ENCODE measurements around the gene VRK1. TPM values are rescaled to one million over a fixed set of nuclear protein-coding genes. Genes with fewer than 3 reads are reported as not detected.

The VRK1 gene
- total RNA-seq, 2 experiments from 2014 or later = 97.5 to 97.9 TPM

DNA sequence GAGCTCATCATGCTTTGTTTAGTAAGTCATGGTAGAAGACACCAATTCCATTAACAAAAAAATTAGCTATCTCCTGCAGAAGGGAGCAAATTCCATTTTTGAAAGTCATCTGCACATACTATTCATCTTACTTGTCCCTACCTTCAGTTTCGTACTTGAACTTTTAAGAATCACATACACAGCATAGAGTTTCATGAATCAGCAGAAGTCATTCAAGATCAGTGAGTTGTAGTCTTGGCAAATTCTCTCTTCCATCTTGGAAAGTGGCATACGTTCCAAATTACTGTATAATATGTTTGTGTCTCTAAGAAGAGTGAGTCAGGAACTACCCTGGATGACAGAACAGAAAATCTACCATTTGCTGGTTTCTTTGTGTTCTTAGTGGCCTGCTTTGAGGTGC lies 14.1 kb downstream of the VRK1 start:
- intact Hi-C loops (cut with micrococcal nuclease; ENCODE audit: unreplicated experiment) = no loop called here
- DNase-seq (ENCODE audit: low spot score) = no peak
- no peaks in the 10 kb centered on the region for H3K9me2 ChIP-seq (ENCODE audit: insufficient read depth, low read length)
- H3K79me2 ChIP-seq (ENCODE audit: insufficient read depth, low read depth, low read length) = peaks cover 100% of the 10 kb centered on the region
- H4K20me1 ChIP-seq (ENCODE audit: insufficient read depth, low read length) = peaks cover 18% of the 10 kb centered on the region; the same call in 1 of the 2 replicates
- H3K9me3 ChIP-seq (ENCODE audit: low read length) = peaks cover 7% of the 10 kb centered on the region; the same call in 1 of the 2 replicates
- H3K4me1 ChIP-seq (ENCODE audit: insufficient read depth, low read length, poor library complexity, severe bottlenecking) = peaks cover 9% of the 10 kb centered on the region
- no TSS peak for BruUV-seq (replicated peaks)
- peaks cover 51% of the 10 kb centered on the region for H3K36me3 ChIP-seq (ENCODE audit: insufficient read depth, low read length)
- H3K4me2 ChIP-seq (ENCODE audit: low read length) = no peak overlapping the region
- no peak overlapping the region for H3K27ac ChIP-seq (ENCODE audit: low read depth, low read length, poor library complexity, severe bottlenecking)
- H2AFZ ChIP-seq (ENCODE audit: low read length) = no peak overlapping the region
- H3K4me3 ChIP-seq (ENCODE audit: low read depth, low read length, poor library complexity, severe bottlenecking) = no peak overlapping the region
- ChIA-PET POLR2A (interaction anchor here (0.7 to 1.6 kb wide), 4 partner anchors 9 to 14 kb away, joined by 3 to 5 read pairs (median 4); partner anchors contain the start of gene VRK1), CTCF (ENCODE audit: unreplicated experiment) (no interaction called here)
- TF ChIP-seq EZH2phosphoT487 (IDR thresholded peaks at IDR 0.05; ENCODE audit: borderline replicate concordance, low read depth, low read length) = no peak
- TF ChIP-seq, protein P1, sequence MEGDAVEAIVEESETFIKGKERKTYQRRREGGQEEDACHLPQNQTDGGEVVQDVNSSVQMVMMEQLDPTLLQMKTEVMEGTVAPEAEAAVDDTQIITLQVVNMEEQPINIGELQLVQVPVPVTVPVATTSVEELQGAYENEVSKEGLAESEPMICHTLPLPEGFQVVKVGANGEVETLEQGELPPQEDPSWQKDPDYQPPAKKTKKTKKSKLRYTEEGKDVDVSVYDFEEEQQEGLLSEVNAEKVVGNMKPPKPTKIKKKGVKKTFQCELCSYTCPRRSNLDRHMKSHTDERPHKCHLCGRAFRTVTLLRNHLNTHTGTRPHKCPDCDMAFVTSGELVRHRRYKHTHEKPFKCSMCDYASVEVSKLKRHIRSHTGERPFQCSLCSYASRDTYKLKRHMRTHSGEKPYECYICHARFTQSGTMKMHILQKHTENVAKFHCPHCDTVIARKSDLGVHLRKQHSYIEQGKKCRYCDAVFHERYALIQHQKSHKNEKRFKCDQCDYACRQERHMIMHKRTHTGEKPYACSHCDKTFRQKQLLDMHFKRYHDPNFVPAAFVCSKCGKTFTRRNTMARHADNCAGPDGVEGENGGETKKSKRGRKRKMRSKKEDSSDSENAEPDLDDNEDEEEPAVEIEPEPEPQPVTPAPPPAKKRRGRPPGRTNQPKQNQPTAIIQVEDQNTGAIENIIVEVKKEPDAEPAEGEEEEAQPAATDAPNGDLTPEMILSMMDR (conservative IDR thresholded peaks at IDR 0.05; ENCODE audit: low read length) = no peak

DNA sequence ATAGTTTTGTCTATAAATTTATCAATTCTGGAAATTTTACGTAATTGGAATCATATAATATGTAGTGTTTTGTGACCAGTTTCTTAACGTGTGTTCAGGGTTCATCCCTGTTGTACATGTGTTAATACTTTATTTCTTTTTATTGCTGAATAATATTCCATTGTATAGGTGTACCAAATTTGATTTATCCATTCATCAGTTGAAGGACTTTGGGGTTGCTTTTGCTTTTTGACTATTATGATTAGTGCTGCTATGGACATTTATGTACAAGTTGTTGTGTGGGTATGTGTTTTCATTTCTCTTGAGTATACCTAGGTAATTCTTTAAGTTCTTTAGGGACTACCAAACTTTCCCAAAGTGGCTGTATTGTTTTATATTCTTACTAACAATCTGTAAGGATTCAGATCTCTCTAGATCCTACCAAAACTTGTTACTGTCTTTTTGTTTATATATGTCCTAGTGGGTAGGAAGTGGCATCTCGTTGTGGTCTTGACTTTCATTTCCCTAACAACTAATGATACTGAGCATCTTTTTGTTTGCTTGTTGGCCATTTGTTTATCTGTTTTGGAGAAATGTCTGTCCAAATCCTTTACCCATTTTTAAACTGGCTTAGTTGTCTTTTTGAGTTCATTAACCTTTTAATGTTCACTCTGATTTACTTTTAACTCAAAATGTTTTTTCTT lies 14.9 kb downstream of the VRK1 start:
- intact Hi-C loops (cut with micrococcal nuclease; ENCODE audit: unreplicated experiment) = no loop called here
- Histone ChIP-seq H2AFZ (ENCODE audit: low read length) (no peak overlapping the region), H3K4me3 (ENCODE audit: low read depth, low read length, poor library complexity, severe bottlenecking) (no peak overlapping the region), H3K9me3 (ENCODE audit: low read length) (peaks cover 7% of the 10 kb centered on the region; the same call in 1 of the 2 replicates), H3K27ac (ENCODE audit: low read depth, low read length, poor library complexity, severe bottlenecking) (no peak overlapping the region), H3K4me1 (ENCODE audit: insufficient read depth, low read length, poor library complexity, severe bottlenecking) (peaks cover 9% of the 10 kb centered on the region), H3K4me2 (ENCODE audit: low read length) (no peak overlapping the region), H3K9me2 (ENCODE audit: insufficient read depth, low read length) (no peaks in the 10 kb centered on the region), H3K79me2 (ENCODE audit: insufficient read depth, low read depth, low read length) (peaks cover 100% of the 10 kb centered on the region), H4K20me1 (ENCODE audit: insufficient read depth, low read length) (peaks cover 19% of the 10 kb centered on the region; the same call in 1 of the 2 replicates), H3K36me3 (ENCODE audit: insufficient read depth, low read length) (peaks cover 49% of the 10 kb centered on the region)
- no peak for DNase-seq (ENCODE audit: low spot score)
- TF ChIP-seq, protein P1 (conservative IDR thresholded peaks at IDR 0.05; ENCODE audit: low read length) = no peak
- TF ChIP-seq EZH2phosphoT487 (IDR thresholded peaks at IDR 0.05; ENCODE audit: borderline replicate concordance, low read depth, low read length) = no peak
- no TSS peak for BruUV-seq (replicated peaks)
- POLR2A ChIA-PET = interaction anchor here (1.1 to 1.5 kb wide), 2 partner anchors 8 to 11 kb away, joined by 3 to 5 read pairs; no protein-coding TSS in a partner anchor
- CTCF ChIA-PET (ENCODE audit: unreplicated experiment) = no interaction called here

DNA sequence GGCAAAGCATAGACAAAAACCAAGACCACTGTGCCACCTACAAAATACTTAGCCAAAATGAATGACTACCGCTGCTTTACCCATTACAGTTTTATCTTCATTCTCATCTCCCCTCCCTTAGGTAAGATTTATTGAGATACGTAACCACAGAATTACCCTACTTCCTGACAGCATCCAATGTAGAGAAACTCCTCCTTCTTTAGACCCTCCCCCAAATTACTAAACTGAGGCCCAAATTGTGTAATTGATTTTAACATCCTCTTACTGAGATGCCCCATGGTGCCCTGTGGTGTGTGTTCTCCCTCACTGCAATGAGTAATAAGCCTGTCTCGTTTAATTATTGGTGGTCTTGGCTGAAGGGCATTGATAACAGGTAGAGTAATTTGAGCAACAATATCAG lies 19.1 kb downstream of the VRK1 start:
- POLR2A ChIA-PET = no interaction called here
- peaks cover 14% of the 10 kb centered on the region for H3K4me1 ChIP-seq (ENCODE audit: insufficient read depth, low read length, poor library complexity, severe bottlenecking)
- H3K9me3 ChIP-seq (ENCODE audit: low read length) = no peaks in the 10 kb centered on the region
- H3K4me2 ChIP-seq (ENCODE audit: low read length) = no peak overlapping the region
- H3K27ac ChIP-seq (ENCODE audit: low read depth, low read length, poor library complexity, severe bottlenecking) = no peak overlapping the region
- H4K20me1 ChIP-seq (ENCODE audit: insufficient read depth, low read length) = peaks cover 26% of the 10 kb centered on the region; the same call in 1 of the 2 replicates
- no peak overlapping the region for H3K4me3 ChIP-seq (ENCODE audit: low read depth, low read length, poor library complexity, severe bottlenecking)
- intact Hi-C loops (cut with micrococcal nuclease; ENCODE audit: unreplicated experiment) = no loop called here
- TF ChIP-seq EZH2phosphoT487 (IDR thresholded peaks at IDR 0.05; ENCODE audit: borderline replicate concordance, low read depth, low read length) = no peak
- peaks cover 100% of the 10 kb centered on the region for H3K79me2 ChIP-seq (ENCODE audit: insufficient read depth, low read depth, low read length)
- H3K9me2 ChIP-seq (ENCODE audit: insufficient read depth, low read length) = no peaks in the 10 kb centered on the region
- H2AFZ ChIP-seq (ENCODE audit: low read length) = no peak overlapping the region
- DNase-seq (ENCODE audit: low spot score) = no peak
- CTCF ChIA-PET (ENCODE audit: unreplicated experiment) = no interaction called here
- BruUV-seq (replicated peaks) = no TSS peak
- H3K36me3 ChIP-seq (ENCODE audit: insufficient read depth, low read length) = peaks cover 33% of the 10 kb centered on the region
